GM19452 (cell line): ENCODE data around the gene NRAS.
"Not testable (repeated sequence)": the region's sequence is repeated elsewhere in the genome, so short reads cannot be mapped to it uniquely, and the experiment has no call there.

Experiments
- ATAC-seq: cut with Tn5 transposase; IDR thresholded peaks from one replicate; pipeline ENCODE4 v1.9.1; 2021; ENCODE audit not compliant: unreplicated experiment

The NRAS gene

DNA sequence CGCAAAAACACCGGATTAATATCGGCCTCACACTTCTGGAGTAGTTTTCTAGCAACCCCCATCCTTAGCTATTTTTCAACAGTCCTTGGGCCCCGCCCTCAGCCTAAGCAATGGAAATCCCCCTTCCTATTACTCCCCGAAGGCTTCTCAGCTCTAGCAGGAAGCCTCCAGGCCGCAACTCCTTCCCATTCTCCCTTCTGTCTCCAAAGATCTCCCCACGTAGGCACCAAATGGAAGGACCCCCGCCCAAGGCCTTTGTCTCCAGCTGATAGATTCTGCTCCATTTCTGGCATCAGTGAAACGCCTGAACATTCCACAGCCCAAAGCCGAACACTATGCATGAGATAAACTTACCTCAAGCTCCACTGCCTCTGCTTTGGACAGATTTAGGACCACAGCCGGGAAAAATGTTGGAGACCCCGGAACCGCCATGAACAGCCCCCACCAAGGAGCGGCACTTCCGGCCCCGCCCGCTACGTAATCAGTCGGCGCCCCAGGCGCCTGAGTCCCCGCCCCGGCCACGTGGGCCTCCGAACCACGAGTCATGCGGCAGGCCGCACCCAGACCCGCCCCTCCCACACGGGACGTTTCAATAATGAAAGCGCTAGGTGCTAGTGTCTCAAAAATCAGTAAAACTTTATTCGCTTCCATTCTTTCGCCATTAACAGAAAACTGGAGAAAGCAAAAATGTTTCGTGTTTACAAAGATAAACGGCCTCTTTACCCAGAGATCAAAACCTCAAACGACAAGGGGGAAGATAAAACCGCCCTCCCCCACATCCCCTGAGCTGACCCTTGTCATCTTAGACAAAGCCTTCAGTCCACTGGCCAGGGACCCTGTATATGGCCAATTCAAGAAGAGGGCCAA lies at the start of gene NRAS:
TSS of gene NRAS (minus strand) at position 468 of the 867 bp plus-strand sequence. CDS start 611 bp downstream, outside the sequence.
- peak; percentile 96 for ATAC-seq

GRCh38 chr1:114764689-114765088 lies 48.1 kb upstream of the NRAS start:
- ATAC-seq = no peak

DNA sequence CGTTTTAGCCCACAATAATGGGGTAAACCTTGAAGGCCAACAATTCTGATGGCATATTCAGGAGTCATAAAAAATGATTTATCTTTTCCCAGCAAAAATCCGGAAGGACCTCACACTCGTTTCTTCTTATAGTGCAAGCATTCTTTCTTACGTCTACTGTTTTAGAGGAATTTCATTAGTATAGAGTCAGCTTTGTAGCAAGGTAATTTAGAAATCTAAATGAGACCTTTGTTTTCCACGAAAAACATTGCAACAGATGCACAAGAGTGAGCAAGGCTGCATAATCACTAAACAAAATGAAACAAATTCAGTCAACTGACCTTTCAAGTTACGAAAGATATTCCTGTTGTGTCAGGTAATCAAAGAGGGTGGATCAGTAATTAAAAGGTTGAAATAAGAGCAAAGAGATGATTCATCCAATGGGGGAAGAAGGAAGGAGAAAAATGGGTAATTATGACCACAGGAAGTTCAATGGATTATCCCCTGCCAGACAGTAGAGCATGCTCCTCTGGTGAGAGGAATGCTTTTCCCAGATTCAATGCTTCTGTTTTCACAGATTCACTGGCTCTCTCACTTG lies 41.8 kb upstream of the NRAS start:
- no peak for ATAC-seq

GRCh38 chr1:114757455-114758255 lies 41.1 kb upstream of the NRAS start, which contains the start of gene CSDE1:
TSS of gene CSDE1 (minus strand) at chr1:114757984. CDS start at chr1:114739890, 18,094 bp downstream.
- ATAC-seq = peak; percentile 68

GRCh38 chr1:114756949-114757454 lies 40.4 kb upstream of the NRAS start:
- ATAC-seq = no peak

- no peak for ATAC-seq
These were observed 39.7 kb upstream of the NRAS start for GRCh38 chr1:114756009-114756892.

GRCh38 chr1:114755006-114755931 lies 38.7 kb upstream of the NRAS start:
- ATAC-seq = no peak

DNA sequence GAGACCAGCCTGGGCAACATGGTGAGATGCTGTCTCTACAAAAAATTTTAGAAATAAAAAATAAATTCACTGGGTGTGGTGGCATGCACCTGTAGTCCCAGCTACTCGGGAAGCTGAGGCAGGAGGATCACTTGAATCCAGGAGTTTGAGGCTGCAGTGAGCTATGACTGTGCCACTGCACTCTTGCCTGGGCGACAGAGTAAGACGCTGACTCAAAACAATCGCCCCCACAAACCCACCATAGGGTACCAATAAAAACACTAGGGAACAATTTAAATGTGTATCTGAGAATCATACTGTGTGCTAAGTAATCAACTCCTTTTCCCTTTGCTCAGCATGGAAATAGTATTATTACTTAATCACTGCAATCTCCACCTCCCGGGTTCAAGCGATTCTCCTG lies 37.1 kb upstream of the NRAS start:
- ATAC-seq = not testable (repeated sequence)

- no peak for ATAC-seq
These were observed 36.6 kb upstream of the NRAS start for GRCh38 chr1:114753143-114753542.

- no peak for ATAC-seq
These were observed 34.2 kb upstream of the NRAS start for GRCh38 chr1:114750780-114751179.

DNA sequence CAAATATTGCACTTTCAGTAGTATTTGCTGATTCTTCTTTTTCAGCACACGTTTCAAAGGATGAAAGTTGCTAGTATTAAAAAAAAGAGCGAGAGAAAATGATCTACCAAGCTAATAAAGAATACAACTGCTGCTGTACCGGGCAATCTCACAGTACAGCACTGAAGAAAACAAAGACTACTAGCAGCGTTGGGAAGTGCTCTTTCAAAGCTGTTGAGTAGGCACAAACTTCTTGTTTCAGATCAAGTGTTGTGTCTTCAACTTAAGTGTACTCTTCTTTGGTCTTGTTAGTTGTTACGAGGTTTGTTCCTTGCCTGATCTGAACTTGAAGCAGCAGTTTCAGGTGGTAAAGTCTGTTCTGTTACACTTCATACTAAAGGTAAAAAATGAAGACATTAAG lies 33.3 kb upstream of the NRAS start:
- no peak for ATAC-seq

DNA sequence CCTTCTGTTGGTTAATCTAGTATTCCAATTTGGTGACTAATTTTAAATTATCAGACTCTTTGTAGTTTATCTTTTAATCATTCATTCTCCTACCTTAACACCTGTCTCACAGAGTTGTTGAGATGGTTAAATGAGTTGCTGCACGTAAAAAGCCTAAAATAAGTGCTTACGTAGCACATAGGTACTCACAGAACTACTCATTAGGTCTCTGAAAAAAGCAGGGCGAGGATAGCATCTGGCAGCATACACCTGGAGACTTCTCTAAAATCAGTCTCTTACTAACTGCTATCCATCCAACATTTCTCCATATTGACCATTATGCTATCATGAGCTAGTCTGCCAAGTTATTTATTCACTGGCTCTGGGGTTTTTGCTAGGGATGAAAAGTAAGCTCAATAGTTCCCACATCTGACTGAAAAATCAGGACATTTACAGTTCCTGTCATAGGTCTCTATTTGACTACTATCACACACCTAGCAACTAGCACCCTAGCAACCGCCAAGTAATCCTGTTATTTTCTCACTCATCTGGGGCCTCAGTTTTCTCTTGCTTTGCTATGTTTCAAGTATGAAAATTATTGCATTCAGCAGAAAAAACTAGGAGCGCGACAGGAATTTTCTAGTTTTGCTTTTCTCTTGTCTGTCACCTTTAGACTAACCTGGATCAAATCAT lies 30.0 kb upstream of the NRAS start:
- ATAC-seq = no peak

DNA sequence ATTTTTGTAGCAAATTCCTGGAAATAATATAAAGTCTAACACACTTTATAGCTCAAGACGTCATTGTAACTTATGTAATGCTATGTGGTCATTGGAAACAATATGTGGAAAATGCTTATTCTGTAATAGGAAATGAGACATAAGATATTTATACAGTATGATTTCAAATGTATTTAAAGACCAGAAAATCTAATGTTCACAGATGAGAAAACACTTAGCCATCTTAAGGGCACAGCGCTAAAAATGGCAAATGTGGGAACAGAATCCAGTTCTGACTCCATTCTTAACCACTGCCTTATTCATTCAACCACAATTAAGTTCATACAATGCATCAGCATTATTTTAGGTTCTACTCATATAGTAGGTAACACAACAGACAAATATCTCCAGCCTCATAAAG lies 28.7 kb upstream of the NRAS start:
- ATAC-seq = no peak

DNA sequence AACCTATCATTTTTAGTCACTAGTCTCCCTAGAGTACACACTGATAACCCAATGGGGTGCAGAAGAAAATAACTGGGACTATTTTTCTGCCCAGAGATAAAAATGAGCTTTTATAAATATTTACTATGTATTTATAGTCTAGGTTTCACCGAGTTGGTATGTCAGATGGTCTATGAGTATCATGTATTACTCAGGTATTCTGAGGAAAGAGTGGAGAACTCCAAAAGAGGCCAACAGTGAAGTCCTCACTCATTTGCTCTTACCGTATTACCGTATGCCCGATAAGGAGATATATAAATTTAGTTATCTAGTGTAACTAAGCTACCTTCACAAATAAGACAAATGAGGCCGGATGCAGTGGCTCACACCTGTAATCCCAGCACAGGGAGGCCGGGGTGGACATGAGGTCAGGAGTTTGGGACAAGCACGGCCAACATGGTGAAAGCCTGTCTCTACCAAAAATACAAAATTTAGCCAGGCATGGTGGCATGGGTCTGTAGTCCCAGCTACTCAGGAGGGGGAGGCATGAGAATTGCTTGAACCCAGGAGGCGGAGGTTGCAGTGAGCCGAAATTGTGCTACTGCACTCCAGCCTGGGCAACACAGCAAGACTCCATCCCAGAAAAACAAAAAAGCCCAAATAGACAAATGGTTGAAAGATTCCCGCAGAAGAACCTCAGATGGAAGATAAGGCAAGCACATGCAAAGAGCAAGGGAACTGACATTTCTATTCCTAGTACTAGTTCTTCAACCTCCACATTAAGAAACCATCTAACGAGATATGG lies 25.6 kb upstream of the NRAS start:
- ATAC-seq = no peak

DNA sequence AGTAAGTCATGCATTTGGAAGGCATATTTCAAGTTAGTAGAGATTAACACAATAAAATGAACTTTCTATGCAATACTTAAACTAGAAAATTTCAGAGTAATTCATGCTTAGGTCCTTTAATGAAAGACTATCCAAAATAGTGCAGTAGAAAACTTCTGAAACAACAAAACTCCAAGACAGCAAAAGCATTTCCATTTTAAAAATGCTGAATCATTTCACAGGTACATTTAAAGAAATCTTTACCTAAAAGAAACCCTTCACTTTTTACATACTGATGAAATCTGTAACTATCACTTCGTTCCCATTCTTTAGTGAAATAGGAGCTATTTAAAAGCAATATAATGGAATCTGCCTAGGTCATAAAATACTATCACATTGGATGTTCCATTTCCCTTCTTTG lies 23.8 kb upstream of the NRAS start:
- ATAC-seq = no peak

- no peak for ATAC-seq
These were observed 20.8 kb upstream of the NRAS start for GRCh38 chr1:114737314-114737849.

DNA sequence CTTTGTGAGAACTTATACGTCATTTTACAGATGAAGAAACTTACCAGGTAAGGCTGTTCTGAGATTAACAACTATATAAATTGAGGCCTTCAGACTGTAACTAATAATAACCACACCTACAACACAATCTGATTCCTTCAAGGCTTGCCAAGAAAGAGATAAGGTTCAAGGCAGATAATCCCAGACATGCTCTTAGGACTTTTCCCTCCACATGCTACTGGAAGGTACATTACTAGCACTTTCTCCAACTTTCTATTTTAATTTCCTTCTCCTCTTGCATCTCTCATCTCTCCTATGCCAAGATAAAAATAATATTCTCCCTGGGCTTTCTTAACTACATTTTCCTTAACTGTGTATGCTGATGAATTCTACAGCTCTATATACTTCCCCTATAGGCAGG lies 18.9 kb upstream of the NRAS start:
- no peak for ATAC-seq

GRCh38 chr1:114729782-114730181 lies 13.2 kb upstream of the NRAS start:
- ATAC-seq = no peak
